GM21528 (cell line): ENCODE data around the gene SORL1.
A peak's percentile ranks its signal among the peaks of the same experiment; 100 is the strongest.

Experiments
- ATAC-seq: cut with Tn5 transposase; IDR thresholded peaks from one replicate; pipeline ENCODE4 v1.9.1; 2021; ENCODE audit warnings: mild to moderate bottlenecking, moderate library complexity; ENCODE audit not compliant: unreplicated experiment, low FRiP score

The SORL1 gene

DNA sequence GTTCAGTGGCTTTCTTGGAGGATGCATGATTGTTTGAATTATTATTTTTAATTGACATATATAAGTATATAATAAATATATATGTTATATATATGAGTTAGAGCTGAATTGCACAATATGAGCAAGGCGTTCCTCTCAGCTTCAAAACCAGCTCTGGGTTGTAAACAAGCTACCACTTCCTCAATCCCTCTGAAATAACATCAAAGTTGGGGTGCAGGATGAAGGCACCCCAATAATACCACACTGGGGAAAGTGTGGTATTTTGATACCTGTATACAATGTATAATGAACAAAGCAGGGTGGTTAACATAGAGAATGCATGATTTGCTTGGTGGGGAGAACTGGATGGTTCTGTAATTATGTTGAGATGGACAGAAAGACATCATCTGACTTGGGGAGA lies 1.7 kb upstream of the SORL1 start:
- no peak for ATAC-seq

DNA sequence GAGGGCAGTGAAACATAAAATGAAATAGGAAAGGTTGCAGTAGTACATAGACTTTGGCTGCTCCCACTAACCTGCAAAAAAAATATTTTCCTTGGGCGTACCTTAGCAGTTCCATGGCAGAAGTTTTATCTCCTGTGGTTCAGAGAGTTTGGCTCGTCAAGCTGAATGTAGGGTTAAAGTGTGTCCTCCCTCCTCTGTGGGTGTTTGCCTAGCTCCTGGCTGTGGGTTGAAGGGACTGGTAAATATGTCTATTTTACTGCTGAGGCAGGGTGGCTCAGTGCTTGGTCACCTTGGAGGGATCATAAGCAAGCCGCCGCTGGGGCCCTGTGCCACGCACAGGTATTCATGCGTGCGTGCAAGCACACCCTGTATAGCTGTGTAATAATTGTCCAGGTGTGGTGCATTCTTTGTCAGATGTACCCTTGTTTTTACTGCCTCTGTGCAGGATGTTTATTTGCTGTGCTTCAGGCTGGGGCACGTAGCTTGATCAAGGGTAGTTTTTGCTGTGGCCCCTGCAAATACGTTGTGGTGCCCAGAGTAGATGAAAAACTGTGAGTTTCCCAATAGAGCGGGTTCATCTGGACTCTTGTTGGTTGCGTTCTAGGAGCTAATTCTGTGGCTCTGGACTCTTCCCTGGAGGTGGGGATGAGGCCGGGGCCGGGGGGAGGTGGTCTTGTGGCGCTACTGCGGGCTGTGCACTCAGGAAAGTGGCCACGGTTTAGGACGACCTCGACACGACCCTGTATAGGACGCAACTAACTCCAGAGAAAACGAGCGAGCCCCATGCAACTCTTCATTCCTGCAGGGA lies 732 bp upstream of the SORL1 start:
- ATAC-seq: no peak

DNA sequence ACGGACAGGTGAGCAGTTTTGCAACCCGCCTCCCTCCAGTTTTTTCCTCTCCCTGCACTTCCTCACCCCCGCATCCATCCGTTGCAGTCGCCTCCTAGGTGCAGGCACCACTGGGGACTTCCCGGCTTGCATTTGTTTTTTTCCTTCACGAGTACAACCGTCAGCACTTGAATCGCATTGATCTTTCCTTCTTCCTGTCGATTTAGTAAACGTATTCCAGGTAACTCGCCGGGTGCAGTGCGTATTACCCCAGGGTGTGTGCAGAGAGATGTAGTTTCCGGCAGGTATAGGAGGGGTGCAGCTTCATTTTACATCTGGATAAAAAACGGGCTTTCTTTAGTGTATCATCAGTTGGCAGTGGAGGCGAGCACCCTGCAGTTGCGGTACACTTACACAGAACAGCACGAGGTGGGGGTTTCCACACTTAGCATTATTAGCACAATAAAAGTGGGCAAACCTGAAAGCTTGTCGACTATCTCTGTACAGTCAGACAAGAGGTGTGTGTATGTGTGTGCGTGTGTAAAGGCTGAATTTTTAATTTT lies 566 bp downstream of the SORL1 start, which contains the start of gene SORL1-AS1:
Gene SORL1-AS1 (minus strand): TSS at position 359 of the 542 bp plus-strand sequence.
- peak; percentile 33 for ATAC-seq

DNA sequence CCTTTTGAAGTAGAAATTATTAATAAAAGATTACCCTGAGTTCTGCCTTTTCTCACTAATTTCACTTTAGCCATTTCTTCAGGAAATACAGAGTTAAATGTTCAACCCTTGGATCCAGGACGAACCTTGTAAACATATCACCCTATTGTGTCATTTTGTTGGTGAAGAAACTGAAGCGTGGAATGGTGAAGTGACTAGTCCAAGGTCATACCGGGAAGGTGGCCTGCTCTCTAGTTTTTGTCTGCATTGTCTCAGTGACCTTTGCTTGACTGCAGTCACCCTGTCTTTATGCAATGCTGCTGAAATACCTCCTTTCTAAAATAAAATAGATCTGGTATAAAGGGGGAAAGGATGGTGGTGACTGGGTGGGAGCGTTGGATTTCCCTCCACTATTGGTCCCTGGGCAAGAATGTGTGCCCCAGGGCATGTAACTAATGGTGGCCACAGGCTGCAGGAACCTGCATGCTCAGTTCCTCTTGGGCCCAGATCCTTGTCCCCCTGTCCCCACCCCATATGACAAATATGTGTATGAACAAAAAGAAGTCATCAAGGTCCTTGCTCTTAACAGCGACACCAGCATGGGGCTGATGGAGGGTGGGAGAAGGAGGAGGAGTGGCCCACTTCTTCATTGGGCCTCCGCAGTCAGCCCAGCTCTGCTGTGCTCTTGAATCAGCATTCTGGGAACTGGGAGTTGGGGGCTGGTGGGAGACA lies 1.6 kb downstream of the SORL1 start:
- no peak for ATAC-seq

DNA sequence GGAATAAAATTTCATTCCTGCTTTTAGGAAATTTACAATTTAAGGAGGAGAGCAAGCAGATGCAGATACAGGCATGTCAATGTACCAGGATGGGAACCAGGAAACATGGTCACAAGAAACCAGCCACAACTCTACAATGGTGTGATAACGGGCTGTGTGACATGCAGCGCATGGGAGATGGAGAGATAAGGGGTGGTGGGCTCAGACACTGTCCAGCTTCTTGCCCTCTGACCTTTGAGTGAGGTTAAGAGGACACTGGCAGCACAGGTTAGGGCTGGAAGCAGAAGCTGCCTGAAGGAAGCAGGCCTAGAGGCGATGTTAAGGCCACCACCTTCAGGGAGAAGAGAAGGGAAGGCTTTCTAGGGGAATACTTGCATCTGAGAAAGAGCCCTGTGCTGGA lies 3.0 kb downstream of the SORL1 start:
- ATAC-seq: no peak

DNA sequence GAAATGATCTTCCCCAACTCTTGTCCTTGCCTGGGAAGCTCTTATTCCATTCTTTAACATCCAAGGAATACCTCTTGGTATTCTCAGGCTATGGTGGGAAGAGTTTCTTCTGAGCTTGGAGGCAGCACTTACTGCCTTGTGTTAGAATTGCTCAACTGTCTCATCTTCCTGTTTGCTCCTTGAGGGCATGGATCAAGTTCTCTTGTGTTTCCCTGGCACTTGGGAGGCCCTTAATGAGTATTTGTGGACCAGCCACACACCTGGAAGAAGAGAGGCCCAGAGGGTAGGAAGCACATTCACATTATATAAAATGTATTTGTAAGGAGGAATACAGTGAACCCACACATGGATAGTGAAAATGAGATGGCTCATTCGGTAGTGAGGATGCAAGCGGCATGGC lies 4.0 kb downstream of the SORL1 start:
- no peak for ATAC-seq

DNA sequence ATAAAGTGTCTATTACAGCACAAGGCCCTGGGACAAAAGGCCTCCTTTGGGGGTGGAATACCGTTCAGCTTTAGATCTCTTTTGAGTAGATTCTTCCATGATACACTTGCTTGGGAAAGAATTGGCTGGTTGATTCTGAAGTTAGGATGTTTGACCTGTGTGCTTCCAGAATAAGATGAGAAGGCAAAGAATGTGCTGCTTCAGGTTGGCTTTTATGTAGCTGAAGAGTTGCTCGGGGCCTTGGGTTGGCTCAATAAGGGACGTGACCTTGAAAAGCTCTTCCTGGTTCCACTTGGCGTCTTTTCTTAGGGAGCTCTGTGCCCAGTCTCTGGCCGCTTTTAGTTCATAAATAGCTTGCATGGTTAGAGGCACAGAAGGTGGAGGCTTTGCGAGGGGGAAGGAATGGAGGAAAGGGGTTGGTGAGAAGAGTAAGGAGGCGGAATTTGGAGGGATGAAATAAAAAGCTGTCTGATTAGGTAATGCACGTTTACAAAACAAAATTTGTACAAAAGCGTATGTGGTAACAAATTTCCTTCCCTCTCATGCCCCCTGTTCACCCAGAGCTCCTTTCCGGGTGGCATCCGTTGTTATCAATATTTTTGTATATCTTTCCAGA lies 4.8 kb downstream of the SORL1 start:
- no peak for ATAC-seq

DNA sequence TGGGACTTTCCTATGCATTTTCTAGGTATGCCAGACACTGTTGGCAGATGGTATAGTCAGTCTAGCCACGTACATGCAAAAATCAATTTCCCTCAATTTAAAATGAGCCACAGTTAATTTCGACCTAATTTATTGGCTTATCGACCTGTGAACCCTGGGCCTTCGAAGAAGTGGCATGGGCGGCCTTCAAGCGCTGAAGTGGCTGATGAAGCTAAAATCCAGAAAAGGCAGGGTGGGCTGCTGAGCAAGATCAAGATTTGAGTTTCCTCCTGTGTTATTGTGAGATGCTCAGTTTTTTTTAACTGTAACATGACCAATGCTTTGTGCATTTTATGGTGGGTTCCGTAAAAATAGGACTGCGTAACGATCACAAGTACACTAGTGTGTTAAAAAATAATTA lies 6.4 kb downstream of the SORL1 start:
- no peak for ATAC-seq

DNA sequence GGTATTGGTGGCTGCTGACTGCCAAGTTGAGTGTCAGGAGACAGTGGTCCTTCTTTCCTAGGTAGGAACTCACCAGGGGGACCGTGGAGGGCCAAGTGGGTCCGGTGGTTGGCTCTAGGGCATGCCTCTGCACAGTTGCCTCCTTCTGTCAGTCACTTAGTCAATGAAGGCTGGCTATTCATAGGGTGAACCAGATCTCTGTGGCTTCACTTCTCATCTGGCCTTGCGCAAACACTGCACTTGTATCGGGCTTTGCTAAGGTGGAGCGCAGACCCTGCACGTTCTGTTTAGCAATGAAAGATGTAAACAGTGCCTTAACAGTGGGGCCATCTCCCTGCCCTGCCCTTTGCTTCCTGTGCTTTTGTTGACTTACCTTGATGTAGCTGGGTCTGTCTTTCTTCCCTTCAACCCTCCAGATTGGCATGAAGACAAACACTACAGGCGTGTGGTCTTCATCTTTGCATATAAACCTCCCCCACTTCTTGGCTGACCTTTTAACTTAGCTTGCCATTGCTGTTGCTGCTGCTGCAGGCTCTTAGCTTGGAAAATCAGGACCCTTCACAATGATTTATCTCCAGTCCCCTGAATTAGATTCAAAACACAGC lies 7.4 kb downstream of the SORL1 start:
- ATAC-seq: no peak

DNA sequence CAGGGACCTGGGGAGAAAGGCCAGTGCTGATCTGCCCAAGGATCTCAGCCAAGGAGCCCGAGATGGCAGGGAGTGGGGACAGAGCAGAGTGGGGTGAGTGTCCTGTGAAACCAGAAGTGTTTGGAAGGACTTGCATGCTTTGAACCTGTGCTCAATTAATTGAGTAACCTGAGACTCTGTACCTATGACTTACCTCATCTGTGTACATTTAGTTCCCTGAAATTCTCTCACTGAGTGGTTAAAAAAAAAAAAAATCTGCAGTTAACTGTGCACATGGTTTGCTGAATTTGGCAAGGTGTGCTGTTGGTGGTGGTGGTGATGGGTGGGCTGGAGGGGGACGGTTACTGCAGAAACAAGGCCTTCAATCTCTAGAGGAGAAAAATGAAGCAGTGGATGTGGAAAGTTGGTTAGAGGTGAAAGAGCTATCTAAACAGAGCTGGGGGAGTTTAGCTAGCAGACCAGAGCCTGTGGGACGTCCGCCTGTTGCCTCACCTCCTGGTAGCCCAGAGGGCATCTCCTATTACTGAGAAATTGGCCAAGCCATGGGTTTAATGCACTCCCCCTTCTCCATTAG lies 8.9 kb downstream of the SORL1 start:
- ATAC-seq: no peak

DNA sequence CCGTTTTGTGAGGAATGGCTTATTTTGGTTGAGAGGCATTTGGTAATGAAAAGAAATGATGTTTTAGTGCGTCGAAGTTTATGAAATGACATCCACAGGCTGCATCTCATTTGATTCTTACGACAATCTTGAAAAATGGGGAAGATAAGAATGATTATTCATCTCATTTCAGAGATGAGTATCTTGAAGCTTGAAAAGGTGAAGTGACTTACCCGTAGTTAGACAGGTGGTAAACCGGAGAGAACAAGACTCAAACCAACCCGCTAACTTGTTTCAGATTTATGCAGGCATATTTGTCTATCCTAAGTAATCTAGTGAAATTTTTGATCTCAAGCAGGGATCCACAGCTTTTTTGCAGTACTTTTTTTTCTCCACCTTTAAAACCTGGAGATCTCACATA lies 9.7 kb downstream of the SORL1 start:
- no peak for ATAC-seq

DNA sequence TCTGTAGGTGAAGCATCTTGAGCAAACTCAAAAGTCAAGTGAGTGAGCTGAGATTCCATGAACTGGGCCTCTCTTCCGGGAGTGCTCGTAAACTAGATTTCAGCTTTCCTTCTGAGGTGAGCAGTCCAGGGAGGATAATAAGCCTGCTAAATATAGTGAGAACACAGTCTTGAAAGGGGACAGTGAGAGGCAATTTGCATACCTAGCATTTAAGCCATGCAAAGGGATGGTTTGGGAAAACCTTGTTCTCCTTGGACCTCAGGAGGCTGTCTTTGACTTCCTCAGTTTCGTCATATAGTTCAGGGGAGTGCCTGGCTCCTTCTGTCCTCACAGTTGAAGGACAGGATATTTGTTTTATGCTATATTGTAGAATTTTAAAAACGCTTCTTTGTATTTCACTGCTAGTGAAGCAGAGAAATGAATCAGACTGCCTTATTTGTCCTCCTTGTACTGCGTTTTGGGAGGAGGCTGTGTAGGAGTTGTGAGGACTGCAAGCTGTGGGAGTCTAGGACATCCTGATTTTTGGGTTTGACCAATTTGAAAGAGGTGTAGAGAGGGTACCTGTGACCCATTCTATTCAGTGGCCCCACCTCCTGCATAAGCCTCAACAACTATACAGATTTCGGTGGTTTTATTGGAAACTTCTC lies 11.7 kb downstream of the SORL1 start:
- ATAC-seq: no peak

DNA sequence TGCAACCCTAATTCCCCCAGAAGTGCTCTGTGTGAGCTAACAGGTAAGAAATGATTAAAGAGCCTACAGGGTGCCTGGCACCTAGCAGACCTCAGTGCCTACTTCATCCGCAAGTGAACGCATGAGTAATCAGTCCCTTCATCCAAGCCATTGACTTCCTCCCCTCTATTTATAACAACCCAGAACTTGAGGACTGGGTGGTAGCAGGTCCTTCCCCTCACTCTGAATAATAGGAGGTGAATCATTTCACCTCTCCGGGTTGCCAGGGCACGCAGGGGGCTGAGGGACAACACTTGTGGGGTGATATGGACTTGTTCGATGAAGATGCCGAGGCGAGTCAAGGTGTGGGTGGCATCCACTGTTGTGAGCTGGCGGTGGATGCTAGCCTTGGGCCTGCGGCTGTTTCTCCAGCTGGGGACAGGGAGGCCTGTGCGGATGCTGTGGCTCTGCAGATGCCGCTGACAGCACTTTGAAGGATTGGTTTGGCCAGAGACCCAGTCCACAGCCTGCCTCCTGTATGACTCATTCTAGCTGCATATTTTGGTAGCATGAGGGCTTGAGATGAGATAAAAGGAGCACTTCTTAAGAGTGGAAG lies 12.3 kb downstream of the SORL1 start:
- ATAC-seq: no peak

DNA sequence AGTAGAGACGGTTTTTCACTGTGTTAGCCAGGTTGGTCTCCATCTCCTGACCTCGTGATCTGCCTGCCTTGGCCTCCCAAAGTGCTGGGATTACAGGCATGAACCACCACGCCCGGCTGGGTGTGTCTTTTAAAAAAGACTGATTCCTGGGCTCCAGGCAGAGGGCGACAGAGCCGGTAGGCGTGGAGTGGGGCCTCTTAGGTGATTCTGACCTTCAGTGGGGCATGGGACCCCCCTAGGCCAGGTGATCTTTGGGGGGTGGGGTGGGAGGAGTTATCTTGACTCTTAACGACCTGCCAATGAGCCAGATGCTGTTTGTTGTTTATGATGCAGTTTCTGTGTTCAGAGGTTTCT lies 13.6 kb downstream of the SORL1 start:
- no peak for ATAC-seq

DNA sequence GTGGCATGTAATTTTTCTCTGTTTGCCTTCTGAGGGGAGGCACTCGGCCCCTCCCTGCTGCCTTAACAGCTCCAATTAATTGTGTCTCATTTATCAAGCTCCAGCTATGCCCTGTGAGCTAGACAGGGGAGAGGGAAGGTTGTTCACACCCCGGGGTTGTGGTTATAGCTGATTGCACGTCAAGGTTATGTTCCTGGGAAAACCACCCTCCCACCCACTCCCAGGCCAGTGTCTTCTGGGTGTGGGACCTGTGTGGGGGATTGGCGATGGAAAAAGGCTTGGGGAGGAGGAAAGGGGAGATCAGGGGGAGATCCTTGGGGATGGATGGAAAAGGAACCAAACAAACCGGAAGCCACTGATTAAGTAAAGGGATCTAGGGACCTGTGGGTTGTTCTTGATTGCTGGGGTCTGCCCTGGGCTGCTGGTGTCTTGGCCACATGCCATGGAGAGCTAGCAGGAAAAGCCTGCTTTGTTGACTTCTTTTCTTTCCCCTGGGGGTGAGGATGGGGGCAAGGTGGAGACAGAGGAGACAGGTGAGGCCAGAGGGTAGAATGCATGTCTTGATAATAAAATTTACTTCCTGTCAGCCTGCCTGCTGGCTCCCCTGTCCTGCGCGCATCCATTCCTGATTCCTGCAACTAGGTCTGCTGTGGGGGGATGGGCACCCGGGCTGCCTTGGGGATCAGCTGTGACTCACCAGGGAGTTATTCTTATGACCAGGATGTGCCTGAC lies 14.1 kb downstream of the SORL1 start:
- no peak for ATAC-seq

DNA sequence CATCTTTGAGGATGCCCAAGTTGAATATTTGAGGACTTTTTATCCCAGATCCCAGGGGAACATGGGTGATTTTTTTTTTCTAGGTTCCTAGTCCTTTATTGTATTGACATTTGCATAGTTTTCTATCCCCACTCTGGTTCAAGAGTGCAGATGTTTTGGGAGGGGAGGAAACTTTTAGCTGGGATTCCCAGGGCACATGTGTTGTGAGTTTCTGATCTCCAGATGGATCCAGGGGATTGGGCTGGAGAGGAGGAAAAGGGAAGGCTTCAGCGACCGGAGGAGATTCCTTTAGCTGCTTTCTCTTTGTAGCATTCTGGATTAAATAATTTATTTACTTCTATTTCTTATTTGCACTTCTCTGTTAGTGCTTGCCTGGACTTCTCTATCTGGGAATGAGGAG lies 15.4 kb downstream of the SORL1 start:
- no peak for ATAC-seq

DNA sequence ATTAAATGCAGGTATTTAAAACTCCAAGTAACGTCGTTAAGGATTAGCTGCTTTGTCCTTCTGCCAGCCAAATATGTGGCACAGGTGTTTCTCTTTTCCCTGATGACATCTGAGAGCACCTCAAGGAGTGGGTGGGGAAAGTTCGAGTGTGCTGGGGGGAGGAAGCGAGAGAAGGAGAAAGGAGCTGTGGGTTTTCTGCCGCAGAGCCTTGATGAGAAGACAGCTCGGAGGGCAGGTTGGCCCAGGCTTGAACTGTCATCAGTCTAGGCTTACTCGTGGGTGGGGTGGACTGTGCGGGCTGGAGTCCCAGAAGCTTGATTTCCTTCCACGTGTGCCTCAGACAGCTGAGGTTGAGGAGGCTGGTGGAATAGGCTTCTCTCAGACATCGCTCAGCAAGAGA lies 15.9 kb downstream of the SORL1 start:
- peak; percentile 60 for ATAC-seq

DNA sequence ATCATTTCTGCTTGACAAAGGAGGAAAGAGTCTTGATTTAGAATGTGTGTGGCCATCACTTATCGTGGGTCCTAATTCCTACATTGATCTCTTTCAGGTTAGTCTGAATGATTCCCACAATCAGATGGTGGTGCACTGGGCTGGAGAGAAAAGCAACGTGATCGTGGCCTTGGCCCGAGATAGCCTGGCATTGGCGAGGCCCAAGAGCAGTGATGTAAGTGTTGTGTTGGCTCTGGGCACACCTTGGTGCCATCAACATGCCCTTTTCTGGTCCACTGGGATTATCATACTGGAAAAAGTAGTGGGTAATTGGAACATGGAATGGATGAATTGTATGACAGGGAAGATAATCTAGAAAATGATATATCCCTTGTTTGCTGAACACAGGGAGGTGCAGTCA lies 17.8 kb downstream of the SORL1 start:
- no peak for ATAC-seq

DNA sequence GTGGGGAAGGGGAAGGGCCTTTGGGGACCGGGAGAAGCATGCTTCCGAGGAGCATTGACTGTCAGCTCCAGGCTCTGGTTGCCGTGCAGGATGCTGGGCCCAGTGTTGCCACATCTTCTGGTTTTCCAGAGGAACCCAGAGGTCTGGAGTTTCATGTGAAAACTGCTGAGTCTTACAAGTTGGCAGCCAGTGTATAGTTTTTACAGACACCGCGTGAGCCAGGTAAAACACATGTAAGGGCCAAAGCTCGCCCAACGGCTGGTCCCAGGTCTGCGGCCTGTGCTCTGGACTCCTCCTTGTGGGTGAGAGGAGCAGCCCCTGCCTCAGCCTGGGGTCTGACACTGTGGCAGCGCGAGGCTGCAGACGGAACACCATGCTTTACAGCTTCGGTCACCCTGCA lies 19.1 kb downstream of the SORL1 start:
- no peak for ATAC-seq
